NCI-H146 (cell line): ENCODE results near the gene SLC41A2.

ENCODE experiments used
- DNase-seq: peaks from one replicate; lab custom pipeline; 2025; lab: John Stamatoyannopoulos, UW

SLC41A2 gene

GRCh38 chr12:104929368-104929767, 28.7 kb downstream of the SLC41A2 start:
- no peak for DNase-seq

- no peak for DNase-seq
These were observed 29.9 kb downstream of the SLC41A2 start for GRCh38 chr12:104928036-104928745.

- DNase-seq, result no peak
These were observed 32.6 kb downstream of the SLC41A2 start for GRCh38 chr12:104925501-104925900.

GRCh38 chr12:104921340-104921739, 36.8 kb downstream of the SLC41A2 start:
- no peak for DNase-seq

- DNase-seq, result no peak
These were observed 46.1 kb downstream of the SLC41A2 start for GRCh38 chr12:104911942-104912341.

- DNase-seq, result no peak
These were observed 47.8 kb downstream of the SLC41A2 start for GRCh38 chr12:104910196-104910840.

GRCh38 chr12:104909761-104910160, 48.3 kb downstream of the SLC41A2 start:
- no peak for DNase-seq
